NK-92 treated with Interleukin-12 subunit alpha and Interleukin-12 subunit beta, amount 100 ng/mL, for 24 hours (cell line): Measurements from ENCODE around the gene WDR27.
"Not testable (repeated sequence)": the region's sequence is repeated elsewhere in the genome, so short reads cannot be mapped to it uniquely, and the experiment has no call there.

ENCODE experiments used
- DNase-seq: peaks from one replicate; lab custom pipeline; 2025; lab: John Stamatoyannopoulos, UW

The WDR27 gene

DNA sequence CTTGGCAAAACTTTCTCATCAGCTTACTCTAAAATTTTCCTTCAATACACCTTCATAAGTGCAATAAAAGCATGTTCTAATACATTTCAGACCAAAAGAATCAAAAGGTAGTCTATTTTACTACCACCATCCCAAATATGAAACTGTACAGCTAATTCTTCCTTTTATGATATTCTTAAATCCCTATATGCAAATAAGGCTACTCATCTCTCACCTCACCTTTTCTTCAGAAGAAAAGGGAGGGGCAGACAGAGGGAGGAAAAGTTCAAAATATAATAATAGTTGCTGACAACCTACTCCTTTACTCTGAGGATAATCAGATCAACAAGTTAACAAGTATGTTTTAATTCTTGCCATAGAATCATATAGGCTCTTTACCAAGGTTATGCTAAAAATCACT lies 7.5 kb upstream of the WDR27 start:
- DNase-seq = no peak

GRCh38 chr6:169707772-169708171 lies 5.9 kb upstream of the WDR27 start:
- no peak for DNase-seq

- DNase-seq = no peak
Measured at GRCh38 chr6:169702840-169703246, 1.0 kb upstream of the WDR27 start.

GRCh38 chr6:169701311-169701953 lies 397 bp downstream of the WDR27 start:
- DNase-seq = no peak

- DNase-seq = no peak
Measured at GRCh38 chr6:169700296-169700695, 1.5 kb downstream of the WDR27 start.

DNA sequence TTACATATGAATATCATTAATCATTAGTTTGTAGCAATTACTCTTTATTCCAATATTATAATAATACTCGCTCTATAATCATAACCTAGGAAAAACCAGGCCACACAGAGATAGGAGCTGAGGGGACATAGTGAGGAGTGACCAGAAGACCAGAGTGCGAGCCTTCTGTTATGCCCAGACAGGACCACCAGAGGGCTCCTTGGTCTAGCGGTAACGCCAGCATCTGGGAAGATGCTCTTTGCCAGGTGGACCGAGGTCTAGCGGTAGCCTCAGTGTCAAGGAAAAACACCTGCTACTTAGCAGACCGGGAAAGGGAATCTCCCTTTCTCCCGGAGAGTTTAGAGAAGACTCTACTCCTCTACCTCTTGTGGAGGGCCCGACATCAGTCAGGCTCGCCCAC lies 4.7 kb downstream of the WDR27 start:
- not testable (repeated sequence) for DNase-seq

DNA sequence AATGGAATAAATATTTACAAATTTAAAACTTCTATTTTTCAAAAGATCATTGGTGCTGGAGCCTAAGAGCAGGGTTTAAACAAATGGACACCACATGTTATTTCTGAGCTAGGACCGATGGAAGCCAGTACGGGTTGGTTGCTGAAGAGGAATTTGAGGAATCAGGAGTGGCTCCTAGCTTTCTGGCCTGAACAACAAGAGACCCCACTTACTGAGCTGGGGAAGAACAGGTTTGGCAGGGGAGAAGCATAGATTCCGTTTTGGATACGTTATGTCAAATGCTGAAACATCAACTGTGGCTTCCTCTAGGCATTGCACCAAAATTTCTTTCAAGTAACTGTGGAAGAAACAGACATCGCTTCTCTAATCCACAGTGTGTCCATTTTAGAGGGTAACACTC lies 6.7 kb downstream of the WDR27 start:
- no peak for DNase-seq

DNA sequence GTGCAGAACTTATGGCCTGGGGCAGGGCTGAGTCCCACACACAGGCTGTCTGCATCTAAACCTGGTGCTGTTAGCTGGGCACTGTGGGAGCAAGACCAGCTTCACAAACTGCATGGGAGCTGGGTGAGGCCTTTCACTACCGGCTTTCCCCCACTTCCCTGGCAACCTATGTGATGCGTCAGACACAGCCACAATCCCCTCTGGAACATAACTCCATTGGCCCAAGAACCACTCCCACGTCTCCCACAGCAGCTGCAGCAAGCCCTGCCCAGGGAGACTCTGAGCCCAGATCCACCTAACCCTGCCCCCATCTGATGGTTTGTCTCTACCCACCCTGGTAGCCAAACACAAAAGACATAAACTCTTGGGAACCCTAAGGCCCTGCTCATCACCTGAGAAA lies 9.3 kb downstream of the WDR27 start:
- no peak for DNase-seq

DNA sequence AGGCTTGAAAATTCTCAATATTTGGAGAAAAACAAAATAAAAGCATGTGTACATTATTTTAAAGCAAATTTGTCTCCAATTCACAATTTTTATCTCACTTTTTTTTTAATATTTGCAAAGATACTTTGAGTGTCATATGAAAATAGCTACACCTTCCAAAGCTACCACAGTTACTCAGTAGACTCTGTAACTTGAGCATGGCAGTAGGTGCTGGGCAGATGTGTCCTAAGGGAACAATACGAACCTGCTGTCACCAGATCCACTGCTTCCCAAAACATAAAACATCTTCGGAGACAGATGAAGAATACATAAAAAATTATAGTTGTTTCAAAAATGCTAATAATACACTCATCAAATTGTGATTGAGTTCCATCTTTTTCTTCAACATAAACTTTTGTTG lies 10.6 kb downstream of the WDR27 start:
- no peak for DNase-seq

- DNase-seq = no peak
Measured at GRCh38 chr6:169689287-169689686, 12.5 kb downstream of the WDR27 start.

DNA sequence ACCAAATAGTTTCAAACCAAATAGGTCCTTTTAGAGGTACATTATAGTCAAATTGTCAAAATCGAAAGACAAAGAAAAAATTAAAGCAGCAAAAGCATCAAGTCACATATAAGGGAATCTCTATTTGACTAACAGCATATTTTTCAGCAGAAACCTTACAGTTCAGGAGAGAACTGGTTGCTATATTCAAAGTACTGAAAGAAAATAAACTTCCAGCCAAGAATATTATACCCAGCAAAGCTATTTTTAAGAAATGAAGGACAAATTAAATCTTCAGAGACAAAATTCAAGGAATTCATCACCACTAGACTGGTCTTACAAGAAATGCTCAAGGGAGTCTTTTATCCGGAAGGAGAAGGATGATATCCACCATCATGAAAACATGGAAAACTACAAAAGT lies 16.0 kb downstream of the WDR27 start:
- DNase-seq = no peak

DNA sequence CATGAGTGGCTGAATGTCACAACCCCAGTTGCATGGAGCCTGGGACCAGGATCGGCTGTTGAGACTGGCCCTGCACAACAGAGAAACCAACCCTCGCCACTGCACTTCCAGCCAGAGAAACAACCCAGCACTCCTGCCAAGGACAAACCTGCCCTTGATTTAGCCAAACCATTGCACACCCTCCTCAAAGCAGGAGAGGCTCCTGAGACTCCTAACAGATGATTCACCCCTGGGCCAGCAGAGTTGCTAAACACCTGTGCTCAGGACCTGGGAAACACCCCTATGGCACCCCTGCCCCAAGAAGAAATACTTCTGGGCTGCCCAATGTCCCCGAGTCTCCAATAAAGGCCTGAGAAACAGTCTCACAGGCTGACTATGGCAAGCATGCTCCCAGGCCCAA lies 17.8 kb downstream of the WDR27 start:
- DNase-seq = no peak

GRCh38 chr6:169678342-169678741 lies 23.5 kb downstream of the WDR27 start:
- no peak for DNase-seq

GRCh38 chr6:169677096-169677495 lies 24.7 kb downstream of the WDR27 start:
- DNase-seq = no peak

GRCh38 chr6:169675011-169675410 lies 26.8 kb downstream of the WDR27 start:
- DNase-seq = no peak

DNA sequence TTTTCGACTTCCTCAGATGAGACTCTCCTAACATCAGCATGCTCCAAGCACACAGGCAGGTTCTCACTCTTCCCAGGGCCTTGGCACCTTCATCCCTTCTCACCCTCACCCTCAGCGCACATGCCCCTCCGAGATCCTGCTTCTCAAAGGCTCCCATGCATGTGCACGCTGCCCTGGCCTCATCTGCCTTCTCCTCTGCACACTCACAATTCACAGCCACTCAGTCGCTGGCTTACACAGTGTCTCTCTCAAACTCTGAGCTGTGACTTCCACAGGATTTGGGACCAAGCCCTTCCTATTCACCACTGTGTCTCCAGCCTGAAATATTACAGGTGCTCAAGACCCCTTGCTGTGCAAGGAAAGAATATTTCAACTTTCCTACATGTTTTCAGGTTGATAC lies 30.3 kb downstream of the WDR27 start:
- no peak for DNase-seq

DNA sequence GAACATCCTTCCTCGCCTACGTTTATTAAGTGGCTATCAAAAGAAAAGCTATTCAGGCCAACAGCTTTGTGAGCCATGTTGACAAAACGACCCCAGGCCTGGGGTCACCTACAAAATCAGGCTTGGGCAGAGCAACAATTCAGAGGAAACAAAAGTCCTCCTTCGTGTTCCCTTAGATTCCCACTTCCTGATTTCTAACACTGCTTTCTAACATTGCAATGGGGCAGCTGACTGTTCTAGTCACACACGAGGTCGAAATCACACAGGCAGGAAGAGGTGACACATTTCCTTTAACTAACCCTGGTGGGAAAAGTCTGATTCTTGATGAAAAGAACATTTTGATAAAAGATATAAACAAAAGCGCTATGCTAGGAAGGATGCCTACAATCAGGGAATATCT lies 31.9 kb downstream of the WDR27 start:
- no peak for DNase-seq

- no peak for DNase-seq
Measured at GRCh38 chr6:169669147-169669546, 32.7 kb downstream of the WDR27 start.

DNA sequence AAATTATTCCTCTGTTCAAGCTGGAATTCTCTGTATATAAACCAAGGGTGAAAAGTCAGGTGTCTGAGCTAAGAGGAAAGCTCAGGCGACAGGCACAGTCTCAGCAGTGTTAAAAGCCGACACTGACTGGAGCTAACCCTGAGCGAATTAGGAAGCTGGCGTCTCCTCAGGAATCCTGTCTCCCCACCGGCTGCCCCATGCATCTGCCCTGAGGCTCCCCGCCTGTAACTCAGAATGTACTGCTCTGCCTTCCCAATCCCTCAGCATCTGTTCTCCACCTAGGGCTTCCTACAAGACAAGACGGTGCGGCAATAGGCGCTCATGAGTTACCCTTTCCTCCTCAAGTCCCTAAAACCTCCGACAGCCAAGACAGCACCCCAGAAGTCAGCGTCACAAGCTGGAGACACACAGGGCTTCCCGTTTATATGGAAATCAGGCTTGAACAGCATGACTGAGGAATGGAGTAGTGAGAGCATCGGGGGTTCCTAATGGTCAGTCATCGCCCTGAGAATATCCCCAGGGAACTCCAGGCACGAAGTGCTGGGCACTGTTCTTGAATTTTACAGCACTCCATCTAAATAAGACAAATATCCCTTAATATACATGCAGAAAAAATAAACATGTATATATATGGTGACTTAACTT lies 33.5 kb downstream of the WDR27 start:
- no peak for DNase-seq

GRCh38 chr6:169667716-169668115 lies 34.1 kb downstream of the WDR27 start:
- no peak for DNase-seq

DNA sequence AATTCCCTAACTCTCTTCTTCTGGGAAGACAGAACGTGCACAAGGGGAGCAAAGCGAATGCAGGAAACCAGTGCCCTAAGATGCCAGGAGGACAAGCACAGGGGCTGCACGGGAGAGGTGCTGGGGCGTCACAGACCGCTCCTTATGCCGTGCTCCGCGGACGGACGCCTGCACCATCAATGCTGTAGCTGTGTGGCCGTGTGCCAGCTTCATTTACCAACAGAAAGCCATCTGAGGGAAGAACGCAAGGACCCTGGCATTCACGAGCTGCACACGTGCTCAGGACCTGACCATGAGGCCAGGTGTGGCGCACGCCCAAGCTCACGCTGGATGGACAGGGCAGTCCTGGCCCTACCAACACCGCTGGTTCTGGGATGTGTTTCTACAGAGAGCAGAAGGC lies 35.4 kb downstream of the WDR27 start:
- DNase-seq = no peak

GRCh38 chr6:169665289-169665688 lies 36.5 kb downstream of the WDR27 start:
- DNase-seq = no peak

- DNase-seq = no peak
Measured at GRCh38 chr6:169664227-169664626, 37.6 kb downstream of the WDR27 start.

DNA sequence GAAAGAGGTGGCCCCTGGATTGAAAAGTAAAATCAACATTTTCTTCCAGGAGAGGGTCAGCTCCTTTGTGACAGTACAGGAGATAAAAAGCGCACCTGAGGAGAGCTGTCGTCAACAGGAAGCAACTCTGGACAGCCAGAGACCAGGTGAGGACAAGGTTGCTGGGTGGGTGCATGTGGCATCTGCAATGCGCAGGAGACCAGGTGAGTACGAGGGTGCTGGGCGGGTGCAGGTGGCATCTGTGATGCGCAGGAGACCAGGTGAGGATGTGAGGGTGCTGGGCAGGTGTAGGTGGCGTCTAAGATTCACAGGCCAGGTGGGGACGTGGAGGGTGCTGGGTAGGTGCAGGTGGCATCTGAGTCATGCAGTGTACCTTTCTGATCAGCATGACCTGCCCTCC lies 38.4 kb downstream of the WDR27 start:
- no peak for DNase-seq
